HG03280 (cell line): ENCODE data around the gene OR2W3.

Experiments
- ATAC-seq: cut with Tn5 transposase; IDR thresholded peaks from one replicate; pipeline ENCODE4 v1.9.1; 2021; ENCODE audit warnings: mild to moderate bottlenecking, moderate library complexity; ENCODE audit not compliant: unreplicated experiment

Gene OR2W3

GRCh38 chr1:247914941-247915662, 19.7 kb downstream of the OR2W3 start:
- no peak for ATAC-seq

- ATAC-seq = no peak
Observed at GRCh38 chr1:247919952-247920351, 24.6 kb downstream of the OR2W3 start, which contains the start of gene OR2T8. Gene OR2T8, plus strand, starts transcription at chr1:247920252. Its CDS starts 766 bp downstream, at chr1:247921018.

GRCh38 chr1:247923941-247924340, 28.6 kb downstream of the OR2W3 start:
- no peak for ATAC-seq

GRCh38 chr1:247924868-247925267, 29.5 kb downstream of the OR2W3 start, which contains the start of gene OR2AJ1:
Gene OR2AJ1, plus strand, starts transcription at chr1:247924889. Its CDS starts 8,880 bp downstream, at chr1:247933769.
- ATAC-seq = no peak

- ATAC-seq = no peak
Observed at GRCh38 chr1:247933989-247934388, 38.6 kb downstream of the OR2W3 start.

- no peak for ATAC-seq
Observed at GRCh38 chr1:247935781-247936180, 40.4 kb downstream of the OR2W3 start.

- ATAC-seq = no peak
Observed at GRCh38 chr1:247936415-247936814, 41.0 kb downstream of the OR2W3 start.

- ATAC-seq = peak; percentile 100
Observed at GRCh38 chr1:247936965-247937734, 41.8 kb downstream of the OR2W3 start.

GRCh38 chr1:247942624-247943023, 47.2 kb downstream of the OR2W3 start:
- ATAC-seq = no peak
